CD4-positive, alpha-beta T cell treated with Interleukin-2 at 100 ng/mL for 4 hours (primary cell): ENCODE results near the gene CHSY3.

Source experiments
- DNase-seq: peaks from one replicate; pipeline ENCODE4 v3.0.0-alpha.2; 2020; ENCODE audit warnings: low spot score

Gene CHSY3

DNA sequence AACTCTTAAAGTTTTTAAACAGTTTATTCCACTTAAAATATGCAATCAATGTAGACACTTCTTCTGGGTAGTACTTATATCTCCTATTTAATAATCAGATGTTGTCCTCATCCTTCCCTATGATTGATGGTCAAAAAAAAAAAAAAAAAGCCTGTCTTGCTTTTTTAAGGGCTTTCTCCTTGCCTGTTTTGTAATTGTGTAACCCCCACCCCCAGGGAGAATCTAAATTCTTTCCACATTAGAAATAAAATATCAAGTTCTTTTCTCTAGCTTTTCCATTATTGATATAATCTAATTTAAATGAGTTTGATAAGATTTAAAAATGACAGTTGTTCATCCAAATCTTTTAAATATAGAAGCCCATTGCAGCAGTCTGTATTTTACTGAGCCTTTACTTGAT is 119.7 kb downstream of the CHSY3 start:
- DNase-seq: no peak

DNA sequence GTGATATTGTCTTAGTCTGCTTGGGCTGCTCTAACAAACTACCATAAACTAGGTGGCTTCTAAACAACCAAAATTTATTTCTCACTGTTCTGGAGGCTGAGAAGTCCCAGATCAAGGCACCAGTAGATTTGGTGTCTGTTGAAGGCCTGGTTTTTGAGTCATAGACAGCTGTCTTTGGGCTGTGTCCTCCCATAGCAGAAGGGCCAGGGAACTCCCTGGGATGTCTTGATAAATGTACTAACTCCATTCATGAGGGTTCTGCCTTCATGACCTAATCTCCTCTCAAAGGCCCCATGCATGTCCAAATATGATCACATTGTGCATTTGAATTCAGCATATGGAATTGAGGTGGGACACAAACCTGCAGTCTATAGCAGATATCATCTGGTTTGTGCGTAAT is 121.2 kb downstream of the CHSY3 start:
- no peak for DNase-seq

DNA sequence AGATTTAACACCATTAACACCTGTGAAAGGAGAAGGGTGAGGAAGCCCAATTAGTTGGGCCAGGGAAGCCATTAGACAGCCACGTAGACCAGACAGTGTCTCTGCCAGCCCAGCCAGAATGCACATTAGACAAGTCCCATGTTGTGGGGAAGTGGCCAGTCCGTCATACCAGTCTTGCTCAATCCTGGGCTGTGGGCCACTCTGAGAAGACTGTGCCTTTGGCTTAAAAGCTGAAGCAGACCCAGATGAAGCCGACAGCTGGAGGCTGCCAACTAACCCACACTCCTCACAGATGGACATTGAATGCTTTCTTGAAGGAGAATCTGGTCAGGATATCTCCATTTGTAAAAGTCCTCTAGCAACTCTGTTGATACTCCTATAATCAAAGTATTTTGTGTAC is 128.5 kb downstream of the CHSY3 start:
- DNase-seq: no peak

DNA sequence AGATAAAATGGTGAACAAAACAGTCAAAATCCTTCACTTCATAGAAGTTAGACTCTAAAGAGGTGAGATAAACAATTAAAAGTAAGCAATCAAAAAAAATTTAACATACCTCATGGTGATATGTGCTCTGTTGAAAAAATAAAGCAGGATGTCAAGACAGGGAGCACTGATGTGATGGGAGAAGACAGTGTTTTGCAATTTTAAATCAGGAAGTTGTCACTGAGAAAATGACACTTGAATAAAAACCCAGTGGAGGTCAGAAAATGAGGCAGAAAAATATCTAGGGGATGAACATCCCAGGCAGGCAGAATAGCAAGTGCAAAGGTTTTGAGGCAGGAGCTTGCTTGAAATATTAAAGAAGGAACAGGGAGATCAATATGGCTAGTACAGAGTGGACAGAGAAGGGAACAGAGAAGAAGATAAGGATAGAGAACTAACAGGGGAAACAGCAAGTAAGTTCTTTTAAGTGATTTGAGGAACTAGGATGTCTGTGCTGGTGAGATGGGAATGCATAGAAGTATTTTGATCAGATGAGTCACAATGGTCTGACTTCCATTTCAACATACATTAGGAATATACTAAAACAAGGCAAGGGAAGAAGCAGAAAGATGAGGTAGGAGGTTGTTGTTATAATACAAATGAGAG is 130.4 kb downstream of the CHSY3 start:
- DNase-seq: no peak

DNA sequence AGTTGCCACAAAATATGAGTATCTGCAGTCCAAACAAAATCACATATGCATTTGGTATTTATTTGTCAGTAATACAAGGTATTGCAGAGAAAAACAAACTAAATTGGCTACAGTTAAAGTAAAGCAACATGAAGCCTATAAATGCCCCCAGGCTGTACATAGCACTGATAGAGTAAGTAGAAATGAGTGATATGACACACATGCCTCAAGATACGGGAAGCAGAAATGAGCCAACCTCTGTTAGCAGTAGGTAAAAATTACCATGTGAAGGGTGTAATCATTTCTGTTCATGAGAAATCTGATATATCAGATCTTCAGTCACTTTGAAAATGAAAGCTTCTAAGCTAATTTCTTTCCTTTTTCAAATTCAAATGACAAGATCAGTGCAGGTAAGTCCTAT is 131.1 kb downstream of the CHSY3 start:
- no peak for DNase-seq

DNA sequence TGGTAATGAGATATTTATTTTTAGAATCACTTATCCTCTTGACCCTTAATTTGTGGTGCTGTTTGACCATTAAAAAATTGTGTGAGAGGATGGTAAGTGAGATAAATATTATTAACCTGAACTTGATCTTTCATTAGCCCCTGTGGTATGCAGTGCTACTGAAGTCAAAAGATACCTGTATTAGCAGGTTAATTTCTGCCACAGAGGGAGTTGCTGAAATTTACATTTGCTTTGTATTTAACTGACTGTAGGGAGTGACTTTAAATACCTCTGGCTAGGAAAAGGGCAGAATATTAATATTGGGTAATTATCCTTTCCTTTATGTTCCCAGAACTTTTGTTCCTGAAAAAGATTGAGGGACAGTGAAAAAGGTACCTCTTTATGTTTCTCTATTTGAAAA is 133.6 kb downstream of the CHSY3 start:
- no peak for DNase-seq

DNA sequence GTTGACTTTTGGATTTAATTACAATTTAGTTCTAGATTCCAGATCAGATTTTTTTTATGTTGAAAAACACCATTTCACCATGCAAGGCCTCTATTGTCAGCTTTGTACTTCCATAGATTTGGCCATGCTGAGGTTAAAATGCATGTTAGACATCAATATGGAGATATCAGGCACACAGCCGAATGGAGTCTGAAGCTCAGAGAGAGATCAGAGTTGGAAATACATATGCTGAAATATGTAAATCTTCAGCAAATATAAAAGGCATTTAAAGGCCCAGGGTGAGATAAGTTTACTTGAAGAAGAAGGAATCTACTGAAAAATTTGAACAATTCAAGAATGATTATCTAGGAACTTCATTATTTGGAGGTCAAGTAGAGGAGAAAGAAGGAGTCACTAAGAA is 139.6 kb downstream of the CHSY3 start:
- no peak for DNase-seq

DNA sequence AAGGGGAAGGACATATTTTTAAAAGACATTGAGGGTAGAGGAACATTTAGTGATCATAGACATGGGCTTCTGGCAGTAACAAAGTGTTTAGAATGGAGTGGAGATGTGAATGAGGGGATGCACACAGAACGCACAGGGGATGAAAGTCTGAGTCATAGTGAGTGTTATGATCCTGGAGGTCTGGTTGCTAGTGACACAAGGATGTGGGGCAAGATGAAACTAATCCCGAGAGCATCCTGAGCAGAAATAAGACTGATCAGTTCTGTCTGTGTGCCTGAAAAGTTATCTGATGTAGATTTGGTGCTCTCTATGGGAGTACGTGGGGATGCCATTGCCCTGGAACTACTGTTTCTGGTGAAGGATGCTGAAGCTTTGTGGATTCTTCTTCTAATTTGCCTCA is 141.1 kb downstream of the CHSY3 start:
- DNase-seq: no peak

DNA sequence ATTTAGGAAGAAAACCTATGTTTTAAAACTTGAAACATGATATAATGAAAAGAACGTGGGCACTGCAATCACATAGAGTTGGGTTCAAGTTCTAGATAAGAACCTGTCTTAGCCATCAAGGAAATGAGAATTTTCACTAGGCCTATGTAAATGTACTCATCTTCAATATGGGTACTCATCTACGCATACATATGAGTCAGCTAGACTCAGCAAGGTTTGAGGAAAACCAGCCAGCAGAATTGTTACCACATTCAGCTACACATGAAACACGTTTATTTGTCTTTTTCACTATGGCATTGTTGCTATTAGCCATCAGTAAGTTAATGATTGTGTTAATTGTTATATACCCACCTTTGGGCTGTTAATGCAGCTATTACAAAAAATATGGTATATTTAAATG is 146.3 kb downstream of the CHSY3 start:
- no peak for DNase-seq

DNA sequence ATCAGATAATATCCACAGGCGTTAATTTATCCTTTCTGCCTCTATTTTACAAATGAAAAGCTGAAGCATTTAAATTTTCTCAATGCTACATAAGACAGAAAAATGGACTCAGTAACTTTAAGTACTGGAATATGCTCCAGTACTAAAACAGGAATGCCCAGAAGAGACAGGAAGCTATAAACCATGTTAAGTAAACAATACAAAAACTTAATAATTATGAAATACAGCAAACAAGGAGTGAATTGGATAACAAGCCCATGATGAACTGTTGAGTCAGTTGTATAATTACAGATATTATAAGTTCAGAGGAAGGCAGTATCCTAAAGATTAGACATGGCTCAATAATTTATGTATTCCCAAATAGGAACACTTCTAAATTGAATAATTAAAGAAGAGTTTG is 148.5 kb downstream of the CHSY3 start:
- no peak for DNase-seq

DNA sequence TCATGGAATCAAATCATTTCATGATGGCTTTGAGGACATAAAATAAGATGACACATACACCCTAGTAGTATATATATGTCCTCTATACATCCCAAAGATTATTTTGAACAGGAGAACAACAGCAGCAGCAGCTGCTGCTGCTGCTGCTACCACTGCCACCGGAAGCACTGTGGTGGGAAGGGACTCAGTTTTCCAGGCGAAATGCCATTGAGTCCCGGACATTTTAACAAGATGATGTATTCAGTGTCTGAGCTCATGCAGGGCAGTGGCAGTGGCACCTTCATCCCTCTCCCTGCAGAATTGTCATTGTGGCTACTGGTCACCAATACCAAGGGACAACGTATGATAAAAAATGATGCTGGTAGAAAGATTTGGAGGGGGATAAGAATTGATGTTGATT is 151.3 kb downstream of the CHSY3 start:
- DNase-seq: no peak

DNA sequence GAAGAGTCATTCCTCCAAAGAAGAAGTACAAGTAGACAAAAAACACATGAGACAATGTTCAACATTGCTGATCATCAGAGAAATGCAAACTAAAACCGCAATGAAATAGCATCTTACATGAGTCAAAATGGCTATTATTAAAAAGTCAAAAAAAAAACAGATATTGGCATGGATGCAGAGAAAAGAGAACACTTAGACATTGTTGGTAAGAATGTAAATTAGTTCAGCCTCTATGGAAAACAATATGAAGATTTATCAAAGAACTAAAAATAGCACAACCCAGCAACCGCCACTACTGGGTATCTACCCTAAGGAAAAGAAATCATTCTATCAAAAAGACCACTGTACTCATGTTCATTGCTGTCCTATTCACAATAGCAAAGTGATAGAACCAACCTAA is 157.5 kb downstream of the CHSY3 start:
- DNase-seq: no peak

DNA sequence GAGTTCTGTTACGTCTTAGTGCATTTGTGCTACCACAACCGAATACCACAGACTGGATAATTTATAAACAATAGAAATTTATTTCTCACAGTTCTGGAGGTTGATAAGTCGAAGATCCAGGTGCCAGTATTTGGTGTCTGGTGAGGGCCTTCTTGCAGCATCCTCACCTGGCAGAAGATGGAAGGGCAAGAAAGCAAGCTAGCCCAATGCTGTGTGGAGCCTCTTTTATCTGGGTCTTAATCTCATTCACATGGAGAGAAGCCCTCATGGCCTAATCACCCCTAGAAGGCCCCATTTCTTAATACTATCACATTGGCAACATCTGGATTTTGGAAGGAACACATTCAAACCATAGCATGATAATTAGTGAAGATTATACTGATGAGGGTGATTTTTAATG is 159.3 kb downstream of the CHSY3 start:
- no peak for DNase-seq

DNA sequence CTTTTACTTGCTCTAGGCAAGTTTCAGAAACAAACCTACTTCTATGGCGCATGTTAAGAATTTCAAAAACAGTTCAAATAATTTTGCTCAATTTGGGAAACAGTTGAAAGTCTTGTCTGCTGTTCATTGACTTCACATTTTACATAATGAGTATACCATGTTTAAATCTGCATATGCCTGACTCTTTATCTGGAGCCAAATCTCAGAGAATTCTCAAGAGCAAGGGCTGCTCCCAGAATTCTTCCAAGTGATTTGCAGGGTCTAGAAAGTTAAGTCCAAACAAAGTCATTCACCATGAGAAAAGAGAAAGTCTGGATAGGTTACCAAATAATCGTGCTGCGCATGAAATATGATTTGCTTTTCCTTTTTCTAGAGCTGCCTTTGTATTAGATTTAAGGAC is 160.2 kb downstream of the CHSY3 start:
- no peak for DNase-seq

DNA sequence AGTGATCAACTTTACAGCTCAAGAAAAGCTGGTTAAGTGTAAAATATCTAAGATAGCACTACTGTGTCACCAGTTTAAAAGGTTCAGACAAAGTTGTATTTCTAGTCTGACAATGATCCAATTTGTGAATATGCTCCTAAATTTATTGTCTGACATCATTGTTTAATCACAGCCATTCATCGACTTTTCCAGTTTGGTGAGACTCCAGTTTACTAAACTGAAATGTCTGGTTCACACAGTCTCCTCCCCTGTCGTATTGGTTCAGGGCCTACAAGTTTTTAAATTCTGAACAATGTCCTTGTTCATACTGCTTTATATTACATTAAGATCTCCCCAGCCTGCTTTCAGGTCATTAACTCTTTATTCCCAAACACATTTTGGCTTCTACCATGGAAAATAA is 161.4 kb downstream of the CHSY3 start:
- no peak for DNase-seq

DNA sequence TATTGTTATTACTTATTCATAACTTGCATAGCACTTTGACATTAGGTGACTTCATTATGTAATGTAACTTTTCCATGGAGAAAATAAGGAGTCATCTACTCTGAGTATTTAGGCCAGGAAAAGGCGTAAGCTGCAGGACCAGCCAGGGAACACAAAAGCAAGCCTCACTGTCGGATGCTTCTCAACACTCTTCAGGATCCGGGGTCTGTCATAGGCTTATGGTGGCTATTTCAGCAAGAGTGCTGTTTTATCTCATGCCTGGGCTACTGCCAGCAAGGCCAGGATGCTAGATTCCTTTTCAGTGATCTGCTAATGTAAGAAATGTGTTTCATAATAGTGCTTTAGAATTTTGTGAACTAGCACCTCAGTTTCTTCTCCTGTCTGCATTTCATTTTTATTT is 162.4 kb downstream of the CHSY3 start:
- no peak for DNase-seq

DNA sequence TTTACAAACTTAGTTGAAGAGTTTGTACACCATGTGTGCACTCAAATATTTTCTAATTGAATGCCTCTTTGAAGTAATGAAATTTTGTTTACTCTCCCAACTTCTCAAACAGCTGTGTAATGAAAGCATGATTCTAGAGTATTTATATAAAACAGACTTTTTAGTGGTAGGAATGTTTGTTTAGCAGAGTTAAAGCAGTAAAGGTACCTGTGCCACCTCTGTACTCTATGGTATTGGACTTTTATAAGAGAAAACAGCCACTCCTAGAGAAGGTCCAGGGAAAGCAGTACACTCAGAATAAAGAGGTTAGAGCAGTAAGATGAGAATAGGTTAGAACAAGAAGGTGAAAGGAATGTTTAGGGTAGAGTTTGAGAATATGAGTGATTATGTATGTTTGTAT is 163.1 kb downstream of the CHSY3 start:
- no peak for DNase-seq

DNA sequence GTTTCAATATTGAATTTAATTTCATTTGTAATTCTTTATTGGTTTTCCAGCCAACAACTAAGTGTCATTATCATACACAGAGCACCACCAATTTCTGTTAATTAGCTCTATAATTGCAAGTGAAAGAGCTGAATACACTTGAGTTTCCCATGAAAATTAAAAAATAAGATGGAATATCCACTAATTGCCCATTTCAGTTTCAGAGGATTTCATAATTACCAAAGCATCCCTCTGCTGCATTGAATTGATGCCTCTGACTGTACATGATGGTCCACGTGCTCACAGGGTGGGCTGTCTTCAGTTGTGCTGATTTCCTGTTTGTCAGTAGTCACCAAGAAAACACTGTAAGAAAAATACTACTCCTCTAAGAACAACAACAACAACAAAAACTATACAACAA is 163.8 kb downstream of the CHSY3 start:
- no peak for DNase-seq

DNA sequence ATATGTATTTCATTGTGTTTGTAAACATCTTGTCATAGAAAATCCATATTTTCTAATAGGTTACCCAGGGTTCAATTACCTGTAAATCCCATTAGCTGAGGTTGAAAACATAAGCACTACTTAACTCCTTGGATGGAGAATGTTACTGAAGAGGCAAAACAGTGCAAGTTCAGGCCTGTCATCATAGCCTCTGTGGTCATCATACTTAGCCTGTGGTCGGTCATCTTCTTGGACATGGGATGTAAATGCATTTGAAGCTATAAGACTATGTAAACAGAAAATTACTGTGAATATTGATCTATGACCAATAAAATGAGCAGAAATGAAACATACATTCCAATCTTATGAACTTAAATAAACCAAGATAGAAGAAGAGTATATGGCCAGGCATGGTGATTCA is 164.7 kb downstream of the CHSY3 start:
- no peak for DNase-seq

DNA sequence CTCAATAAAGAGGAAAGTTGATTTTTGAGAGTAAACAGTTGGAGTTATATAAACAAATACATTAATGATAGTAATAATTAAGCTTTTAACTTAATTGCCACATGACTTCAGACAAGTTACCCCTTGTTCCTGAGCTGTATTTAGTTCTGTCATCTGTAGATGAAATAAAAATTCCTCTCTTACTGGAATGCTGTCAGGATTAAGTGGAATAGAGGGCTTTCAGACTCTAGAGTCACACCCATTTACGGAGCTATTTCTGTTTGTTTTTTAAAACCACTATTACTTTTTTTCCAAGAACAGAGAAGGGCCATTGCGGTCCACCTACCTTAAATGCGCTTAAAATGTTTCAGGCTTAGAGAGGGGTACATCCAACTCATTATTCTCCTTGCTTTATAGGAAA is 170.6 kb downstream of the CHSY3 start:
- DNase-seq: no peak

DNA sequence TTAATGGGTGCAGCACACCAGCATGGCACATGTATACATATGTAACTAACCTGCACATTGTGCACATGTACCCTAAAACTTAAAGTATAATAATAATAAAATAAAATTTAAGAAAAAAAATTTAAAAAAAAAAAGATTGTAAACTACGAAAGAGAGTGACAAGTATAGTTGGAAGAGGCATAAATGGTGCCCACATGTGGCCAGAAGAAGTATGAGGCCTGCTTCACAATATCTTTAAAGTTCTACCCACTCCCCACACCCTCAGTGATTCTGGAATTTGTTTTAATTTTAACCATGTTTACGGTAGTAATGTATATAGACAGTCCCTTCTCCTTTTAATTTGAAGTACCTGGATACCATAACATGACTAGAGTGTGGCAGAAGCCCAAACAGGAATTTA is 172.7 kb downstream of the CHSY3 start:
- no peak for DNase-seq

DNA sequence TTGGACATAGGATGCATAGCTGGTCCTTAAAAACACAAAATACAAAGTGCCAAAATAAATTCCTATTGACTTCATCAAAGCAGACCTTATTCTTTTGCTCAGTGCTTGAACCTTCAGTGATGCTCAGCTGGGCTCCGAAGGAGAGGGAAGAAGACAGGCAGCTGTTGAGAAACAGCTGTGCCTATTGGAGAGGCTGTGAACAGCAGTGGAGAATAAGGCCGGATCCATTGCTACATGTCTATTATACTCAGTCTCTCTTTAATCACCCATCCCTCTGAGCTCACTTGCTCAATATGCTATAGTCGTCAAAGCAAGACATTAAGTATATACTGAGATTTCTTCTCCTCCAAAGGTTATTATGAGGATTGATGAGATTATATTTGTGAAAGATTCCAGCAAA is 174.4 kb downstream of the CHSY3 start:
- no peak for DNase-seq

DNA sequence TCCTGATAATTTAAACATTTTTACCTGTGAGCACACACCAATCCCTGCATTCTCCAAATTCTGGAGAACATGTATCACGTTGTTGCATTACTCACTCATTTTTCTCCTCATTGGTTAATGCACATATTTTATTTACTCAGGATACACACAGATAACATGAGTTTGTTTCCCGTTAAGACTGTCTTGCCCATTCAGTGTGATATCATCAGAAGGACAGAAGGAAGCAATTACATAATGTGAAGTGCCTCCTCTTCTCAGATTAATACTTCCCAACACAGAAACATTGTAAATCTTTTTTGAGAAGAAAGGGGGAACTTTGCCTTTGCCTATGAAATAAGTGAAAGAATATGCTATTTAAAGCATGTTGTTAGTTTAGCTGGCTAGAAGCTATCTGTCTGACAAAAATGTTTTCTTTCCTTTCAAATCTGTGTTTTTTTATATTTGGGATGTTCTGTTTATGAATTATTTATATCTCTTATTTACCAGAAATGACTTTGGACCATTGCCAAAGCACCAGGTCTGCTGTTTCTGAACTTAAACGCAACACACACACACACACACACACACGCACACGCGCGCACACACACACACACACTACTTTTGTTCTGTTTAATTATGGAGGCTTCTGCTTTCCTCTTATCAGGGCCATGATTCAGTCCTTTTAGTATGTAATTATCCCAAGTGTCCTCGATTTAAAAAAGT is 186.5 kb downstream of the CHSY3 start:
- no peak for DNase-seq

DNA sequence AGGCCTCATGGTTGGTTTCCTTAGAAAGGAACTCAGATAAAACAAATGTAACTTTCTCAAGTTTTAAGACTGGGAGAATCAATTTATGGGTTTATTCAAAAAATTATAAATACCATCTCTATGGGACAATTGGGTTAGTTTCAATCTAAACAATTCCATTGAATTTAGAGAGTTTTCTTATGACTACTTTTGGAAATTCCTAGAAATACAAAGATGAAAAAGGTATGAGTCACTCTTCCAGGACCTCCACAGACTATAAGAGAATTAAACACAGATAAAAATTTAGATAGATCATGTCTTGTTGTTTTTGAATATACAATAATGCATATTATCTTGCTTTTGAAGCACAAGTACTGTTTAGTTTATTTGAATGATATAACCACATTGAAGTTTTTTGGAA is 188.7 kb downstream of the CHSY3 start:
- no peak for DNase-seq
